Measurements from ENCODE around the gene ASPG.

ASPG gene

GRCh38 chr14:104118006-104118844 lies 32.7 kb downstream of the ASPG start:
- DNase-seq, result no peak

- DNase-seq, result no peak
These were observed 33.6 kb downstream of the ASPG start for GRCh38 chr14:104119119-104119487.

- no peak for DNase-seq
These were observed 34.2 kb downstream of the ASPG start for GRCh38 chr14:104119488-104120251.

- DNase-seq, result no peak
These were observed 34.8 kb downstream of the ASPG start for GRCh38 chr14:104120281-104120741.

- DNase-seq, result no peak
These were observed 35.6 kb downstream of the ASPG start for GRCh38 chr14:104121142-104121541.

- no peak for DNase-seq
These were observed 38.4 kb downstream of the ASPG start for GRCh38 chr14:104123879-104124278.

- DNase-seq, result no peak
These were observed 39.5 kb downstream of the ASPG start for GRCh38 chr14:104125011-104125410.

- no peak for DNase-seq
These were observed 41.3 kb downstream of the ASPG start for GRCh38 chr14:104126753-104127152.

GRCh38 chr14:104128981-104129380 lies 43.5 kb downstream of the ASPG start:
- DNase-seq, result no peak

- no peak for DNase-seq
These were observed 44.1 kb downstream of the ASPG start for GRCh38 chr14:104129556-104129955.

- DNase-seq, result no peak
These were observed 45.6 kb downstream of the ASPG start for GRCh38 chr14:104130974-104131651.

- DNase-seq, result no peak
These were observed 46.6 kb downstream of the ASPG start for GRCh38 chr14:104131968-104132732.

GRCh38 chr14:104132981-104133380 lies 47.5 kb downstream of the ASPG start:
- no peak for DNase-seq

- no peak for DNase-seq
These were observed 48.0 kb downstream of the ASPG start for GRCh38 chr14:104133496-104133895.

- DNase-seq, result no peak
These were observed 48.8 kb downstream of the ASPG start for GRCh38 chr14:104134061-104134965.

- DNase-seq, result no peak
These were observed 49.8 kb downstream of the ASPG start for GRCh38 chr14:104135121-104135903.

GRCh38 chr14:104135904-104136471 lies 50.5 kb downstream of the ASPG start:
- DNase-seq, result no peak

- no peak for DNase-seq
These were observed 51.2 kb downstream of the ASPG start for GRCh38 chr14:104136472-104137296.

- DNase-seq, result no peak
These were observed 52.0 kb downstream of the ASPG start for GRCh38 chr14:104137297-104138097.

Measured in cortex of kidney (tissue), 1 donor.